Right lobe of liver (tissue), 6 donors: Measurements from ENCODE around the gene KRT85. TPM values are rescaled to one million over a fixed set of nuclear protein-coding genes. Genes with fewer than 3 reads are reported as not detected.

Experiments used
- ATAC-seq, 4 donors: fragments of 200-7000 bp; cut with Tn5 transposase; one replicate each; pipeline ENCODE4 v1.9.1; 2020; ENCODE audit warnings: mild to moderate bottlenecking in 4 of 4, moderate library complexity in 4 of 4
- DNase-seq, 3 donors: peaks; one replicate each; pipeline ENCODE4 v3.0.0-alpha.2; 2020
- H3K27ac ChIP-seq, 3 donors: fragments of 200-600 bp; one replicate each; pipeline ENCODE4 v1.8.0; 2022
- H3K27me3 ChIP-seq, 2 donors: fragments of 200-600 bp; one replicate each; pipeline ENCODE4 v1.8.0; 2022
- H3K36me3 ChIP-seq, 4 donors: fragments of 200-600 bp; sonication (generic) in 1 of 4; one replicate each; pipeline versions ENCODE4 v1.5.1 to v1.8.0; 2017 to 2022; ENCODE audit warnings: control low read depth in 1 of 4
- H3K4me1 ChIP-seq, 4 donors: fragments of 200-600 bp; sonication (generic) in 1 of 4; one replicate each; pipeline versions ENCODE4 v1.5.1 to v1.8.0; 2017 to 2022; ENCODE audit warnings: control low read depth in 1 of 4
- H3K4me3 ChIP-seq, 3 donors: fragments of 200-600 bp; one replicate each; pipeline ENCODE4 v1.8.0; 2022
- H3K9me3 ChIP-seq, 4 donors: fragments of 200-600 bp; sonication (generic) in 1 of 4; one replicate each; pipeline versions ENCODE4 v1.5.1 to v1.8.0; 2017 to 2022; ENCODE audit warnings: control low read depth in 1 of 4
- CTCF ChIP-seq, 4 donors: fragments of 200-600 bp in 3 of 4; fragments of 450-650 bp in 1 of 4; IDR thresholded peaks; one replicate each; pipeline versions ENCODE4 v1.5.1 to v1.8.0; 2016 to 2022; ENCODE audit warnings: antibody characterized with exemption in 4 of 4, mild to moderate bottlenecking in 2 of 4
- POLR2A ChIP-seq: fragments of 450-650 bp; IDR thresholded peaks from one replicate; pipeline ENCODE4 v1.6.1; 2017; ENCODE audit warnings: antibody characterized with exemption, mild to moderate bottlenecking
- WGBS: methylation state at CpG from one replicate; pipeline ENCODE4 v1.1.6; 2018; ENCODE audit warnings: low coverage, low lambda C conversion rate; ENCODE audit not compliant: insufficient coverage; ENCODE audit errors: missing lambda C conversion rate; 5-methylcytosine and 5-hydroxymethylcytosine counted together
- intact Hi-C, 2 donors: fragments of 100-400 bp; cut with DNase I; formaldehyde crosslinking; loops; one replicate each; pipeline versions ENCODE4 v1.11.2 to v1.14.1; 2022
- total RNA-seq, 6 experiments: library from RNA; depleted of rRNA in 2 of 6; stranded (reverse); fragments of >200 nt in 2 of 6; fragmentation: NEBNext Ultra II Directional in 3 of 6; extraction: Animal tissue kit (Norgen Biotek cat#: 25700) in 3 of 6; gene quantifications; one replicate each; pipeline versions ENCODE4 v1.1.0 to v1.2.4, GENCODE V29; 2016 to 2023
- donor health status: DM: no; HTN: yes; CAD: no.
- donor health status: DM: no; HTN: no; CAD: no.
- donor health status: DM: no; HTN: no; CAD: no.
- donor health status: DM: no; HTN: yes; CAD: no.
- donor health status: DM: no; HTN: yes; CAD: no.

KRT85 gene
- total RNA-seq, 6 experiments from 2014 or later = not detected

- Histone ChIP-seq H3K27me3 (no peaks in the 10 kb centered on the region), H3K4me3 (no peak overlapping the region), H3K4me1 (no peaks in the 10 kb centered on the region), H3K27ac (no peak overlapping the region), H3K9me3 (no peaks in the 10 kb centered on the region), H3K36me3 (no peaks in the 10 kb centered on the region)
- DNase-seq (no peak), ATAC-seq (no peak)
- WGBS = 68% methylated on average over 3 of the region's 7 CpGs
- TF ChIP-seq POLR2A (no peak), CTCF (IDR thresholded peaks at IDR 0.05) (no peak)
- intact Hi-C loops = loop anchor here in 1 of 2 donors (10.0 kb wide), 1 partner anchor 172 kb away; no protein-coding TSS in a partner anchor
These were observed 25.3 kb upstream of the KRT85 start for GRCh38 chr12:52392465-52393007.

- intact Hi-C loops = loop anchor here in 1 of 2 donors (10.0 kb wide), 1 partner anchor 173 kb away; no protein-coding TSS in a partner anchor
- ATAC-seq (no peak), DNase-seq (no peak)
- Histone ChIP-seq H3K4me3 (no peak overlapping the region), H3K4me1 (no peaks in the 10 kb centered on the region), H3K27me3 (no peaks in the 10 kb centered on the region), H3K9me3 (no peaks in the 10 kb centered on the region), H3K36me3 (no peaks in the 10 kb centered on the region), H3K27ac (no peak overlapping the region)
- TF ChIP-seq CTCF (IDR thresholded peaks at IDR 0.05) = no peak
- TF ChIP-seq POLR2A = no peak
- WGBS = 20% methylated on average over 1 of the region's 4 CpGs
These were observed 24.3 kb upstream of the KRT85 start for GRCh38 chr12:52391618-52392002.

GRCh38 chr12:52390739-52391617 lies 23.7 kb upstream of the KRT85 start:
- TF ChIP-seq CTCF (IDR thresholded peaks at IDR 0.05) (peak; percentile 27 to 49 (median 36)), POLR2A (no peak)
- H3K4me3 ChIP-seq = no peak overlapping the region
- no peaks in the 10 kb centered on the region for H3K36me3 ChIP-seq
- no peak for DNase-seq
- intact Hi-C loops = loop anchor here in 1 of 2 donors (10.0 kb wide), 1 partner anchor 174 kb away; no protein-coding TSS in a partner anchor
- H3K27me3 ChIP-seq = no peaks in the 10 kb centered on the region
- no peaks in the 10 kb centered on the region for H3K9me3 ChIP-seq
- WGBS = 40% methylated on average over 1 of the region's 11 CpGs
- H3K27ac ChIP-seq = no peak overlapping the region
- no peaks in the 10 kb centered on the region for H3K4me1 ChIP-seq
- ATAC-seq = peak; percentile 22 to 41 (median 34)

- WGBS = 53% methylated on average over 9 of the region's 9 CpGs
- no peaks in the 10 kb centered on the region for H3K36me3 ChIP-seq
- no peak overlapping the region for H3K27ac ChIP-seq
- intact Hi-C loops = loop anchor here in 1 of 2 donors (10.0 kb wide), 1 partner anchor 175 kb away; no protein-coding TSS in a partner anchor
- no peak for TF ChIP-seq CTCF (IDR thresholded peaks at IDR 0.05)
- no peak for TF ChIP-seq POLR2A
- H3K4me1 ChIP-seq = no peaks in the 10 kb centered on the region
- H3K4me3 ChIP-seq = no peak overlapping the region
- no peaks in the 10 kb centered on the region for H3K9me3 ChIP-seq
- DNase-seq (no peak), ATAC-seq (no peak)
- H3K27me3 ChIP-seq = no peaks in the 10 kb centered on the region
These were observed 22.3 kb upstream of the KRT85 start for GRCh38 chr12:52389313-52390207.
